GM12874 (cell line): ENCODE measurements around the gene CYB5R3.

Source experiments
- CTCF ChIP-seq: IDR thresholded peaks from 2 replicates; pipeline ENCODE4 v1.5.1; 2011; ENCODE audit warnings: low read depth, mild to moderate bottlenecking, control low read depth, low read length, moderate library complexity; ENCODE audit not compliant: insufficient read depth

CYB5R3 gene

GRCh38 chr22:42604403-42604802 is 44.8 kb downstream of the CYB5R3 start:
- no peak for TF ChIP-seq CTCF

GRCh38 chr22:42603427-42603826 is 45.8 kb downstream of the CYB5R3 start:
- TF ChIP-seq CTCF: no peak

GRCh38 chr22:42602470-42602869 is 46.7 kb downstream of the CYB5R3 start:
- no peak for TF ChIP-seq CTCF

- no peak for TF ChIP-seq CTCF
These were observed 47.2 kb downstream of the CYB5R3 start for GRCh38 chr22:42601879-42602465.

GRCh38 chr22:42596863-42597530 is 52.2 kb downstream of the CYB5R3 start:
- no peak for TF ChIP-seq CTCF

GRCh38 chr22:42596336-42596735 is 52.9 kb downstream of the CYB5R3 start:
- TF ChIP-seq CTCF: no peak

- TF ChIP-seq CTCF: no peak
These were observed 53.8 kb downstream of the CYB5R3 start for GRCh38 chr22:42595434-42595833.
